ENCODE results near the gene RAET1E.
"Not testable (repeated sequence)": the region's sequence is repeated elsewhere in the genome, so short reads cannot be mapped to it uniquely, and the experiment has no call there.

Gene RAET1E

GRCh38 chr6:149909701-149910470 is 12.0 kb upstream of the RAET1E start:
- no peak for DNase-seq (ENCODE audit: low read depth)

- not testable (repeated sequence) for DNase-seq (ENCODE audit: low read depth)
Observed at GRCh38 chr6:149908480-149908879, 10.6 kb upstream of the RAET1E start.

- DNase-seq (ENCODE audit: low read depth) = no peak
Observed at GRCh38 chr6:149907317-149907716, 9.4 kb upstream of the RAET1E start.

GRCh38 chr6:149906405-149906804 is 8.5 kb upstream of the RAET1E start:
- DNase-seq (ENCODE audit: low read depth) = no peak

GRCh38 chr6:149905911-149906371 is 8.0 kb upstream of the RAET1E start:
- DNase-seq (ENCODE audit: low read depth) = no peak

GRCh38 chr6:149905371-149905910 is 7.5 kb upstream of the RAET1E start:
- DNase-seq (ENCODE audit: low read depth) = no peak

GRCh38 chr6:149904661-149905370 is 6.9 kb upstream of the RAET1E start:
- DNase-seq (ENCODE audit: low read depth) = no peak

- no peak for DNase-seq (ENCODE audit: low read depth)
Observed at GRCh38 chr6:149903938-149904611, 6.2 kb upstream of the RAET1E start.

- no peak for DNase-seq (ENCODE audit: low read depth)
Observed at GRCh38 chr6:149901444-149902140, 3.7 kb upstream of the RAET1E start.

- DNase-seq (ENCODE audit: low read depth) = no peak
Observed at GRCh38 chr6:149900620-149901443, 2.9 kb upstream of the RAET1E start.

- no peak for DNase-seq (ENCODE audit: low read depth)
Observed at GRCh38 chr6:149899926-149900619, 2.2 kb upstream of the RAET1E start.

- DNase-seq (ENCODE audit: low read depth) = no peak
Observed at GRCh38 chr6:149899486-149899885, 1.6 kb upstream of the RAET1E start.

GRCh38 chr6:149898966-149899365 is 1.1 kb upstream of the RAET1E start:
- DNase-seq (ENCODE audit: low read depth) = no peak

GRCh38 chr6:149897015-149897697 is 757 bp downstream of the RAET1E start:
- no peak for DNase-seq (ENCODE audit: low read depth)

GRCh38 chr6:149896491-149896890 is 1.4 kb downstream of the RAET1E start:
- no peak for DNase-seq (ENCODE audit: low read depth)

- no peak for DNase-seq (ENCODE audit: low read depth)
Observed at GRCh38 chr6:149895833-149896271, 2.1 kb downstream of the RAET1E start.

GRCh38 chr6:149895048-149895590 is 2.8 kb downstream of the RAET1E start:
- DNase-seq (ENCODE audit: low read depth) = no peak

GRCh38 chr6:149891864-149892263 is 6.0 kb downstream of the RAET1E start:
- not testable (repeated sequence) for DNase-seq (ENCODE audit: low read depth)

- DNase-seq (ENCODE audit: low read depth) = no peak
Observed at GRCh38 chr6:149891259-149891658, 6.7 kb downstream of the RAET1E start.
